HG03135 (cell line): ENCODE measurements around the gene S100A1.
A peak's percentile ranks its signal among the peaks of the same experiment; 100 is the strongest.
"Not testable (repeated sequence)": the region's sequence is repeated elsewhere in the genome, so short reads cannot be mapped to it uniquely, and the experiment has no call there.

ENCODE experiments used
- ATAC-seq: cut with Tn5 transposase; IDR thresholded peaks from one replicate; pipeline ENCODE4 v1.9.1; 2021; ENCODE audit warnings: mild to moderate bottlenecking, moderate library complexity; ENCODE audit not compliant: unreplicated experiment

S100A1 gene

DNA sequence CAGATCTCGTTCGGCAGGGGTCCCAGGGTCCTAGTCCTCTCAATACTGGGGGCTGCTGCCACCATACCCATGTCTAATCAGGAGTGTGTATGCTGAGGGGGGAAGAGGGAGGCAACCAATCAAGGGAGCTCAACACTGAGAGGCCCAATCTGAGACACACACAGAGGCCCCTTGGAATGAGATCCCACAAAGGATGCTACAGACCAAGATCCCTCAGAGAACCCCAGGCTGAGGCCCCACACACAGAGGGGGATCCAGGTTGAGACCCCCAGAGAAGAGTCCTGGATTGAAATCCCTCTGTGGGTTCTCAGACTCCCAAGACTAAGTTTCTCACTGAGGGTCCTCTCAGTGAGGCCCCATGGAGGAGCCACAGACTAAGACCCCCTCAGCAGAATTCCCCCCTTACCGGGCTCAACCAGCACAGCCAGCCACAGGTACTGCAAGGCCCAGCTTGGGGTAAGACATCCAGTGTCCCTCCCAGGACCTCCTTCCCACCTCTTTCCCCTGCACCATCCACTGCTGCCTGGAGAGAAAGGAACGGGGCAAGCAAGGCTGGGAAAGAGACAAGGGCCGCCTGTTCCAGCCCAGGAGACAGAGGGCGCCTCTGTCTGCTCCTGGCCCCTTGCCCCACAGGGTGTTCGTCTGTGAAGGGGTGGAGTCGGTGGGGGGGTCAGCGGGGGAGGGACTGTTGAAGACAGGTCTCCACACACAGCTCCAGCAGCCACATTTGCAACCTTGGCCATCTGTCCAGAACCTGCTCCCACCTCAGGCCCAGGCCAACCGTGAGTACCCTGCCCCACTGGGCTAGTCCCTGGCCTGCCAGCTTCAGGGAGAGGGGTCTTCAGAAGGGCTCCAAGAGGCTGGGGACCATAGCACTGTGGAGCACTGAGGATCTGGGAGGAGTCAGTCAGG lies at the start of gene S100A1:
S100A1 (plus strand) TSS at position 720 of the 912 bp plus-strand sequence. CDS start 2,088 bp downstream, outside the sequence.
- no peak for ATAC-seq

DNA sequence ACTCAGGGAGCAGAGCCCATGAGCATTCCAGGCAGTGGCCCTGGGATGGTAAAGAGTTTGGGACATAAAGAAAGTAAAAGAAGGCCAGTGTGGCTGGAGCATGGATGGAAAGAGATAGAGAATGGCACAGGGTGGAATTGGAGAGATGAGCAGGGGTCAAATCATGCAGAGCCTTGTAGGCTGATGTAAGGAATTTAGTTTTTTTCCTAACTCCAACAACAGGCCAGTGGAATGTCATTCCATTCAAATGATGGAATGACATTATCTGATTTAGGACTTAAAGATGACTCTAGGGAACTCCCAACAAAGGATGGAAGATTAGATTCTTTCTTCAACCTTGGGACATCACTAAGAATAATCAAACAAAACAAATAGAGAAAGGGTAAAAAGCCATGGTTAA lies 49.7 kb upstream of the S100A1 start:
- ATAC-seq: no peak

DNA sequence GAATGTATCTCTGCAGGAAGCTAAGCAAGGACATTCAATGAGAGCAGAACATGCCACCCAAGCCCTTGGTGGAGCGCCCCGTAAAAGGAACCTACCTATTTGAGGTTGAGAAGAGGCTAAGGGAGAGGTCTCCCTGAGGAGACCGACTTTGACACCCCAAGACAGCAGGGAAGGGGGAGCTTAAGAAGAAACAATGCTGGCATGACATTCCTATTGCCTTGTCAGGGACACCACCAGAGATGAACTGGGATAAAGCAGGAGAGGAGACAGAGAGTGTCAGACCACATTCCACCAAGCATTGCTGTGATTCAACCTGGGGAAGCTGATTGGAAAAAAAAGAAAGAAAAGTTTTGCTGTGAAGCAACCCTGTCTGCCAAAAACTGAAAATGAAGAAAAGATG lies 49.3 kb upstream of the S100A1 start:
- no peak for ATAC-seq

DNA sequence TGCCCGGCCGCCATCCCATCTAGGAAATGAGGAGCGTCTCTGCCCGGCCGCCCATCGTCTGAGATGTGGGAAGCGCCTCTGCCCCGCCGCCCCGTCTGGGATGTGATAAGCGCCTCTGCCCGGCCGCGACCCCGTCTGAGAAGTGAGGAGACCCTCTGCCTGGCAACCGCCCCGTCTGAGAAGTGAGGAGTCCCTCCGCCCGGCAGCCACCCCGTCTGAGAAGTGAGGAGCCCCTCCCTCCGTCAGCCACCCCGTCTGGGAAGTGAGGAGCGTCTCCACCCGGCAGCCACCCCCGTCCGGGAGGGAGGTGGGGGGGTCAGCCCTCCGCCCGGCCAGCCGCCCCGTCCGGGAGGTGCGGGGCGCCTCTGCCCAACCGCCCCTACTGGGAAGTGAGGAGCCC lies 45.4 kb upstream of the S100A1 start:
- not testable (repeated sequence) for ATAC-seq

DNA sequence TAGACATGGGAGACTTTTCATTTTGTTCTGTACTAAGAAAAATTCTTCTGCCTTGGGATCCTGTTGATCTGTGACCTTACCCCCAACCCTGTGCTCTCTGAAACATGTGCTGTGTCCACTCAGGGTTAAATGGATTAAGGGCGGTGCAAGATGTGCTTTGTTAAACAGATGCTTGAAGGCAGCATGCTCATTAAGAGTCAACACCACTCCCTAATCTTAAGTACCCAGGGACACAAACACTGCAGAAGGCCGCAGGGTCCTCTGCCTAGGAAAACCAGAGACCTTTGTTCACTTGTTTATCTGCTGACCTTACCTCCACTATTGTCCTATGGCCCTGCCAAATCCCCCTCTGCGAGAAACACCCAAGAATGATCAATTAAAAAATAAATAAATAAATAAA lies 44.7 kb upstream of the S100A1 start:
- ATAC-seq: not testable (repeated sequence)

DNA sequence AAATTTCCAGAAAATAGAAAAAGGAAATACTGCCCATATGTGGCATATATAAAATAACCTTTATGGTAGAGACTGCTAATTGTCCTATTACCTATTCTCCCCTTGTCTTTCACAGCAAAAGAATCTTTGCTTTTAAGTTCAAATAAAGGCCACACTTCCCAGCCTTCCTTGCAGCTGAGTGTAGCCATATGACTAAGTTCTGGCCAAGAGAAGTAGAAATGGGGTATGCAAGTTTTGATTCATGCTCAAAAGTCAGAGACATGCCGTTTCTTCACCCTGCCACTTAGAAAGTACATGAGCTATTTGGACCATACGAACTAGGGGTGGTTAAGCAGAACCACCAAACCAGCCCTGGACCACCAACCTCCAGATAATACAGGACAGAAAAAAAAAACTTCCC lies 44.3 kb upstream of the S100A1 start:
- no peak for ATAC-seq

DNA sequence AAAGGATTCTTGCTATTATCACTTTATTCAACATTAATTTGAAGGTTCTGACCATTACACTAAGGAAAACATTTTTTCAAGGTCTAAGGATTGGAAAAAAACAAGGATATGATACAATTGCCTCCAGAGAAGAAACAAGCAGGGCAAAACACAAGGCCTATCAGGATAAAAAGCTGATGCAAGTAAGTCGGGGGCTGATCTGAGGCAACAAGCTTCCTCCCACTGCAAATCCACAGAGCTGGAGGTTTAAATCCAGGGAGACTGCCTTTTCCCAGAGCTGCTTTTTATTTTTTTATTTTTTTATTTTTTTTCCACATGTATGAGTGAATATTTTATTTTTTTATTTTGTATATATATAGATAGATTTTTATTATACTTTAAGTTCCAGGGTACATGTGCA lies 43.2 kb upstream of the S100A1 start:
- ATAC-seq: no peak

DNA sequence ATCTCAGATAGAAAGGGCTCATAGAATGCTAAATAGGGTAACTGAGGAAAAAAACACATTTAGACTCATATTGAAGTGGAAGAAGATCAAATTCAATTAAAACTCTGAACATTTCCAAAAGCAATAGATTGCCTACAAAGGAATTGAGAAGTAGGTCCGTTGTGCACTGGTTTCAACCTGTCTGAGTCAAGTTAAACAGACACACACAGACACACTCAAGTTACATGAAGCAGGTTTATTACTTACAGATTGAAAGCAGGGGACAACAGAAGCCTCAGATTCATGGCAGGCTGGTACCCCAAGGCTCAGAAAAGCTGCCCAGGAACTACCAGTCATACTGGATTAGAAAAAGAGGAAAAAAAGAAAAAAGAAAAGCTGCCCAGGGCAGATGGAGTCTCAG lies 41.9 kb upstream of the S100A1 start:
- ATAC-seq: no peak

DNA sequence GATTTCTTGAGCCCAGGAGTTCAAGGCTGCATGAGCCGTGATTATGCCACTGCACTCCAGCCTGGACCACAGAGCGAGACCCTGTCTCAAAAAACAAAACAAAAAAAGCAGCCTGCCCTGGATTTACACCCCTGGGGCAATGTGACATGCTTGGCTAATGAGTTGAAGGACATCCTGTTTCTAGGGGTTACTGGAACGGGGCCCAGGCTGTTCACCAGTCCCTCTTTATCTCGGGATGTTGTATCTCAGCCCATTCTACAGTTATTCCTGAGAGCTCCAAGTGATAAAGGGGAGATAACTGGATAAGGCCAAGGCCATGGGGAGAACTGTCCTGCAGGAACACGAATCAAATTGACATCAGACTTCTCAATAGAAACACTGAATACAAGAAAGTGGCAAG lies 40.9 kb upstream of the S100A1 start:
- no peak for ATAC-seq

DNA sequence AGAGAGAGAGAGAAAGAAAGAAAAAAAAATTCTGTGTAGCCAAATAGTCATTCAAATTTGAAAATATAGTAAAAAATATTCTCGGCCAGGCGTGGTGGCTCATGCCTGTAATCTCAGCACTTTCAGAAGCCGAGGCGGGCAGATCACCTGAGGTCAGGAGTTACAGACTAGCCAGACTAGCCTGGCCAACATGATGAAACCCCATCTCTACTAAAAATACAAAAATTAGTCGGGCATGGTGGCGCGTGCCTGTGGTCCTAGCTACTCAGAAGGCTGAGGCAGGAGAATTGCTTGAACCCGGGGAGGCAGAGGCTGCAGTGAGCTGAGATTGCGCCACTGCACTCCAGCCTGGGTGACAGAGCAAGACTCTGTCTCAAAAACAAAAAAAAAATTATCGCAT lies 40.2 kb upstream of the S100A1 start:
- not testable (repeated sequence) for ATAC-seq

DNA sequence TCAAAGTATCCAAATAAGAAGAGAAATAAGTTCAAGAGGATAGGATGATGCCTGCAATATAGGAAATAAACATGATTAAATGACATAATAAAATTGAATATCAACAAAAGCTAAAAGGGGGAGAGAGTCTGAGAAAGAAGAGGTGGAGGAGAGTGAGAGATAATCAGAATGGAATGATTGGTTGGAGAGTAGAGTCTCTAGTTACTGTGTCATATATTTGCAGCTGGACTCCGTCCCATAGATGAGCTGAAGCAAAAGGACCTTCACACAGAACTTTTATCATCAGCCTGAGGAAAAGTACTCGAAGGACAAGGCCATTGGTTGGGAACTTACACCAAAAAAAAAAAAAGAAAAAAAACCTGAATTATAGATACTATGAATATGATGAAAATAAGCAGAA lies 39.8 kb upstream of the S100A1 start:
- ATAC-seq: no peak

DNA sequence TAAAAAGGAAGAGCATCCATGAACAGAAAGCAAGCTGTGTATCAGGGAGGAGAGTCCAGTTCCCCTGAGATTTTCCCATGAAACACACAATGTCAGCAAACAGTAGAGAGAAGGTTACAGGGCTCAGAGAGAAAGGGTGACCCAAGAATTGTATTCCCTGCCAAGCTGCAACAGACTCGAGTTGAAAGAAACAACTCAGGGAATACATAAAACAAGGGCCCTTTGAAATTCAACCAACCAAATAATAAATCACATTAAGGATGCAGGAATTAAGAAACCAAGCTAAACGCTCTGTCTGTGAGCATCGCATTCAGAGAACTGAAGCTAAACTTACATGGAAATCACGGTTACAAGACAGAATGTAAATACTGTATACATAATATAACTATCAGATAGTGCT lies 35.5 kb upstream of the S100A1 start:
- ATAC-seq: no peak

DNA sequence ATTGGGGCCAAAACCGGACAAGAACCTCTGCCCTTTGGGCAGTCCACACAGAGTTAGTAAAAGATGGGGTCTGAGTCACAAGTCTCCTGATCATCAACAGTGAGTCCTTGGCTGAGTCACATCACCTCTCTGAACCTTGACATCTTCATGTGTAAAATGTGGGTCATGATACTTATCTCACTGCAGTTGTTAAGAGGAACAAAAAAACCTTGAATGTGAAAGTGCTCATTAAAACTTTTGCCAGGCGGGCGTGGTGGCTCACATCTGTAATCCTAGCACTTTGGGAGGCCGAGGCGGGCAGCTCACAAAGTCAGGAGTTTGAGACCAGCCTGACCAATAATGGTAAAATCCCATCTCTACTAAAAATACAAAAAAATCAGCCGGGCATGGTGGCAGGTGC lies 31.0 kb upstream of the S100A1 start:
- ATAC-seq: no peak

DNA sequence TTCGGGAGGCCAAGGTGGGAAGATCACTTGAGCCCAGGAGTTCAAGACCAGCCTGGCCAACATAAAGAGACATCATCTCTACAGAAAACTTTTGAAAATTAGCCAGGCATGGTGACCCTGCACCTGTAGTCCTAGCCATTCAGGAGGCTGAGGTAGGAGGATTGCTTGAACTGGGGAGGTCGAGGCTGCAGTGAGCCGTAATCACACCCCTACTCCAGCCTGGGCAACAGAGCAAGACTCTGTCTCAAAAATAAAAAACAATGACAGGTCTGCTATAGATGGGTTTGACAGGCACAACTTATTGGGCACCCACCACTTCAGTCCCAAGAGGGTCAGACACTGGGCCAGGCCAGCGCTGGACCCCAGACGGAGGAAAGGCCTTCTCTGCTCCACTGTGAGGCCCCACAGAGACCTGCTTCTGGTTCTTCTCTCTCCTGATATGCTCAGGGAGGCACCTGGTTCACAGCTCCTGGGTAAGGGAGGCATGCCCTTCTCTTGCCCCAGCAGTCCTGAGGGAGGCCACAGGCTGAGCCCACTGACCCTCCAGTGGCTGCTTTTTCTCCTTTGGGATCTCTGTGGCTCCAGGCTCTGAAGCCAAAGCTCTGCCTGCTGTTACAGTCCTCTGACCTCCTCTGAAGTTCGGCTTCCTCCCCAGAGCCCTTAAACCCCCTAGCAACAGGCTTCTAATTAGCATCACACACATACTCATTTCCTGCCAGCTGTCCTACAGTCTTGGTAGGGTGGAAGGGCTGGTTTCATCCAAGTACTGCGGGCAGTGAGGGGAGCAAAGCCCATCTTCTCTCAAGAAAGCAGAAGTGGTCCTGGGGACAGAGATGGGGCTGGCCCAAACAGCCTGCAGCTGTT lies 29.7 kb upstream of the S100A1 start:
- peak; percentile 99 for ATAC-seq

DNA sequence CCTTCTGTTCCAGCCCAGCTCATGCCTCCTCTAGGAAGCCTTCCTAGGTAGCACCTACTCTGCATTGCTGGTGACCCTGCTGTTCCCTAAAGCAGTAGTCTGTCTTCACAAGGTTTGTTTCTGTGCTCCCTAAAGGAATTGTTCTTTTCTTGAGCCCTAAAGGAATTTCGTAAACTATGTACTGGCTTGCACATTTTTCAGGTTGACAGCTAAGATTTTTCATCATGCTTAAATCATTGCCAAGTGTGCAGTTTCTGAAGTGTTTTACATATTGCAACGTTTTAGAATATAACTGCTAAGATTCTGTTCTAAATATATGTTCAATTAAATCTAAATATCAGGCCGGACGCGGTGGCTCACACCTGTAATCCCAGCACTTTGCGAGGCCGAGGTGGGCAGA lies 28.4 kb upstream of the S100A1 start:
- no peak for ATAC-seq

DNA sequence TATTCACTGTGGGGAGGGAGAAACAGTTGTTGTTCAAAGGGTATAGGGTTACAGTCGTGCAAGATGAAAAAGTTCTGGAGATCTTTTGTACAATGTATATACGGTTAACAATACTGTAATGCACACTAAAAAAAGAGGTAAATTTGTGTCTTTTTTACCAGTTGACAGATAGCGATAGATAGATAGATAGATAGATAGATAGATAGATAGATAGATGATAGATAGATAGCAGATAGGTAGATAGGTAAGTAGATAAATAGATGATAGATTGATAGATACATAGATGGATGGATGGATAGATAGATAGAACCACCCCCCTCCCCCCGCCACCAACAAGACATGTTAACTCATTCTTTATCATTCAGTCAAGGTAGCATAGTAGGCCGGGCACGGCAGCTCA lies 25.5 kb upstream of the S100A1 start:
- ATAC-seq: no peak

DNA sequence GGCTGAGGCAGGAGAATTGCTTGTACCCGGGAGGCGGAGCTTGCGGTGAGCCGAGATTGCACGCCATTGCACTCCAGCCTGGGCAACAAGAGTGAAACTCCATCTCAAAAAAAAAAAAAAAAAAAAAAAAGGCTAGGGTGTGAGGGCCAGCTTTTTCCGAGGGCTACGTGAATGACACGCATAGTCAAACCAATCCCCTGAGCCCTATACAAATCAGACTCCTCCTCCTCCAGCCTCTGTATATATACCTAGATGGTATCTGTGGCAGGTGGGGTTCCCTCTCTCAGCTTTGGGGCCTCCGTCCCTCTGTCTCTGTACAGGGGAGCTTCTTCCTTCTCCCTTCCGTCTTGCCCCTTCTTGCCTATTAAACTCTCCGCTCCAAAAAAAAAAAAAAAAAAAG lies 22.0 kb upstream of the S100A1 start:
- ATAC-seq: no peak

DNA sequence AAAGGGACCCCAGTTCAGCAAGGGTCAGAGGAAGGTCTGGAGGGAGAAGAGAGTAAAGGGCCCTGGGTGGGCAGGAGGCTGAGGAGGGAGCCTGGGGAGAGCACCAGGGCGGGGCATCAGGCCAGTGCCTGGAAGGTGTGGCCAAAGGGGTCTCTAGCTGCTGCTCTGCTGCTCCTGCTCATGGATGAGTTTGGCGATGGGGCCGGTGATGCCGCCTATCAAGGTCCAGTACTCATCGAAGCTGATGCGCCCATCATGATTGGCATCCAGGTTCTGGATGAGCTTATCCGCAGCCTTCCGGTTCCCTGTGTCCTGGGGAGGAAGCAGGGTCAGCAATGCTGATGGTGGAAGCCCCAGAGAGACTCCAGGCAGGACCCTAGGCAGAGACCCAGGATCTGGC lies 20.9 kb upstream of the S100A1 start:
- ATAC-seq: no peak

DNA sequence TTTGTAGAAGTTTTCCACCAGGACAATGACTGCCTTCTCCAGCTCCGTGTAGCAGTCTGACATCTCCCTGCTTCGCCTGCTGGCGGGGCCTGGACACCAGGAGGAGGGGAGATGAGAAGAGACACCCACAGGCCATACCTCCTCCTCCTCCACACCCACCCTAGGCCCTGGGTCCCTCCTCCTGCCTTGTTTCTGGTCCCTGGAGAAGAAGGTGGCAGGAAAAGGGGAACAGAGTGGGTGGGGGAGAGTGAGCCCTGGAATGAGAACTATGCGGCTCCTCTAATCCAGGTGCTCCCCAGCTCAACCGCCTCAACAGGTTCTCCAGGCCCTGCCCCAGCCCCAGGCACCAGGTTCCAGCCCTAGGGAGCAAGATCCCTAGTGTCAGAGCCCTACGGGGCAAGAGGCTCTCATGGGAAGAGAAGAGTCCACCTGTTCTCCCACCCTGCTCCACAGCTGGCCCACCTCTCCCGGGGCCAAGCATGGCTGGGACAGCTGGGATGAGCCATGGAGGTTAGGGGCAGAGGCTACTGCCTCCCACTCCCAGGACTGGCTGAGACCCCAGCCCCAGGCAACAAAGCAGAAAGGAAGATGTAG lies 20.0 kb upstream of the S100A1 start:
- ATAC-seq: no peak

DNA sequence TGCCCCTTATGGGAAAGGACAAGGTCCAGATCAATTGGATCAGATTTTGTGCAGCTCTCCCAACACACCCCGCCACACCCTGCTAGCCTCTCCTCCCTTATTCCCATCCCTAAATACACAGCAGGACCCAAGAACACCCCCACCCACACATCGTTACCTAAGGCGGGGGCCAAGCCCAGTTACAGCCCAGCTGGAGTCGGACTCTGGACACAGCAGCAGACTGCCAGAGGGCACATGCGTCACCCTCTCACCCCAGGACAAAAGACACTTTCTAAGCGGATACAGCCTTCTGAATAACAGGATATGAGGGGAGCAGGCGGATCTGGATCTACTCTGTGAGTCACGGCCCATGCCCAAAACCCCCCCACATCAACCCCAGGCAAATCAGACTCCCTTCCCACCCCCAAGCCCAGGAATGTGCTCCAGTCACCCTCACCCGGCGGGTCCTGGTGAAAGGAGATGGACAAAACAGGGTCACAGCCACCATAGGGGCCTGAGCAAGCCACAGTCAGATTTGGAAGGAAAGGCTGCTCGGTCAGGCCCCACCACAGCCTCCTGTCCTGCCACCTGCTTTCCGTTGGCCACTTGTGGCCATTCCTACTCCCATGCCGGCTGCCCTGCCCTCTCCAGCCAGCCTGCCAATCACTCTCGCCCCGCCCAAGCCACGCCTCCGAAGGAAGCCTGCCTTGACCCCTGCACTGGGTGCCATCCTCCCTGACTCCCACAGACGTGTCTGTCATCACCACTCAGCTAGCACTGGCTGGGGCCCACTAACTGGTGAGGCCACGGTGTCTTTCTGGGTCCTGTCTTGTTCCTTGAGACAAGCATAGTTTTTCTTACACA lies 19.3 kb upstream of the S100A1 start:
- ATAC-seq: no peak

DNA sequence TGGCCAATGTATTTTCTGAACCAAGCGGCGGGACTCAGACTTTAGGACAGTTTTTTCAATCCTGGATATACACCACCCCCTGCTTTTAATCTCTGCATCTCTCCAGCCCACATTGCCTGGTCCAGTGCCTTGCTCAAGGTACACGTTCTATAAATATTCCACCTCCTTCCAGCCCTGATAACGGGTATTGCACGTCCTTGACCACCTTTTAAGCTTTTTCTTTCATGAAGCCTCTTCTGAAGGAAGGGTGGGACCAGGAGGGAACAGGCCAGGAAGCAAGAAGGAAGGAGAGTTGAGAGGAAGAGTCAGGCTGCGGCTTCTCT lies 18.7 kb upstream of the S100A1 start:
- ATAC-seq: no peak
